ENCODE measurements around the gene FLT3LG.

FLT3LG gene

GRCh38 chr19:49518033-49518432 lies 44.0 kb downstream of the FLT3LG start:
- Histone ChIP-seq H2AFZ (ENCODE audit: low read depth, low read length) (no peak overlapping the region), H3K9ac (ENCODE audit: low read length) (no peak overlapping the region), H3K4me2 (ENCODE audit: low read length) (no peak overlapping the region), H3K9me3 (ENCODE audit: insufficient read depth, low read length) (no peaks in the 10 kb centered on the region), H3K27me3 (ENCODE audit: low read depth, low read length) (no peaks in the 10 kb centered on the region), H3K27ac (ENCODE audit: low read length) (no peak overlapping the region), H3K4me1 (ENCODE audit: low read length) (peaks cover 4% of the 10 kb centered on the region; the same call in 1 of the 2 replicates), H3K36me3 (replicated peaks; ENCODE audit: low read depth, low read length) (no peaks in the 10 kb centered on the region), H3K79me2 (ENCODE audit: low read length) (no peaks in the 10 kb centered on the region), H4K20me1 (ENCODE audit: insufficient read depth, low read length) (no peaks in the 10 kb centered on the region), H3K4me3 (ENCODE audit: low read length) (no peak overlapping the region)
- TF ChIP-seq, protein P1, sequence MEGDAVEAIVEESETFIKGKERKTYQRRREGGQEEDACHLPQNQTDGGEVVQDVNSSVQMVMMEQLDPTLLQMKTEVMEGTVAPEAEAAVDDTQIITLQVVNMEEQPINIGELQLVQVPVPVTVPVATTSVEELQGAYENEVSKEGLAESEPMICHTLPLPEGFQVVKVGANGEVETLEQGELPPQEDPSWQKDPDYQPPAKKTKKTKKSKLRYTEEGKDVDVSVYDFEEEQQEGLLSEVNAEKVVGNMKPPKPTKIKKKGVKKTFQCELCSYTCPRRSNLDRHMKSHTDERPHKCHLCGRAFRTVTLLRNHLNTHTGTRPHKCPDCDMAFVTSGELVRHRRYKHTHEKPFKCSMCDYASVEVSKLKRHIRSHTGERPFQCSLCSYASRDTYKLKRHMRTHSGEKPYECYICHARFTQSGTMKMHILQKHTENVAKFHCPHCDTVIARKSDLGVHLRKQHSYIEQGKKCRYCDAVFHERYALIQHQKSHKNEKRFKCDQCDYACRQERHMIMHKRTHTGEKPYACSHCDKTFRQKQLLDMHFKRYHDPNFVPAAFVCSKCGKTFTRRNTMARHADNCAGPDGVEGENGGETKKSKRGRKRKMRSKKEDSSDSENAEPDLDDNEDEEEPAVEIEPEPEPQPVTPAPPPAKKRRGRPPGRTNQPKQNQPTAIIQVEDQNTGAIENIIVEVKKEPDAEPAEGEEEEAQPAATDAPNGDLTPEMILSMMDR (IDR thresholded peaks at IDR 0.05; ENCODE audit: low read depth, low read length): no peak

DNA sequence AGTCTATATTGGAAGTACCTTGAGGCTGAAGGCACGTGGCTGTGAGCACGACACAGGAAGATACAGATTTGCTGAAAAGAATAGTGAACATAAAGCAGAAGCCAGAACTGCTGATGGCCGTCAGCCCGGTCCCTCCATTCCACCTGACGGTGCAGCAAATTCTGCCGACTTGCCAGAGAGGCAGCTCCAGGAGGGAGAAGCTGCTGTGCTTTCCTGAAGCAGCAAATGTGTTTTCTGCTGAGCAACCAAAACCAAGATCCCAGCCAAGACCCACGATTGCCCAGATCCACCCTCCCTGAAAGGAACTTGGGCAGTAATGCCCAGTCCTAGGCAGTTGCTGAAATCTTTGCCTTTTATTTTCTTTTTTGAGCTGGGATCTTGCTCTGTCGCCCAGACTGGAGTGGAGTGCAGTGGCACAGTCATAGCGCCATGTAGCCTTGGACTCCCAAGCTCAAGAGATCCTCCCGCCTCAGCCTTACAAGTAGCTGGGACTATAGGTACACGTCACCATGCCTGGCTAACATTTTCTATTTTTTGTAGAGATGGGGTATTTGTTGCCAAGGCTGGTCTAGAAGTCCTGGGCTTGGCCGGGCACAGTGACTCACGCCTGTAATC lies 46.8 kb downstream of the FLT3LG start:
- H3K27me3 ChIP-seq (ENCODE audit: low read depth, low read length): no peaks in the 10 kb centered on the region
- H3K27ac ChIP-seq (ENCODE audit: low read length): no peak overlapping the region
- TF ChIP-seq, protein P1 (IDR thresholded peaks at IDR 0.05; ENCODE audit: low read depth, low read length): no peak
- no peak for TF ChIP-seq EZH2phosphoT487 (IDR thresholded peaks at IDR 0.05; ENCODE audit: low read depth)
- no peak overlapping the region for H3K9ac ChIP-seq (ENCODE audit: low read length)
- H3K4me1 ChIP-seq (ENCODE audit: low read length): no peaks in the 10 kb centered on the region
- no peaks in the 10 kb centered on the region for H4K20me1 ChIP-seq (ENCODE audit: insufficient read depth, low read length)
- no peaks in the 10 kb centered on the region for H3K9me3 ChIP-seq (ENCODE audit: insufficient read depth, low read length)
- H2AFZ ChIP-seq (ENCODE audit: low read depth, low read length): no peak overlapping the region
- H3K36me3 ChIP-seq (replicated peaks; ENCODE audit: low read depth, low read length): no peaks in the 10 kb centered on the region
- H3K79me2 ChIP-seq (ENCODE audit: low read length): no peaks in the 10 kb centered on the region
- no peak overlapping the region for H3K4me2 ChIP-seq (ENCODE audit: low read length)
- no peak overlapping the region for H3K4me3 ChIP-seq (ENCODE audit: low read length)

DNA sequence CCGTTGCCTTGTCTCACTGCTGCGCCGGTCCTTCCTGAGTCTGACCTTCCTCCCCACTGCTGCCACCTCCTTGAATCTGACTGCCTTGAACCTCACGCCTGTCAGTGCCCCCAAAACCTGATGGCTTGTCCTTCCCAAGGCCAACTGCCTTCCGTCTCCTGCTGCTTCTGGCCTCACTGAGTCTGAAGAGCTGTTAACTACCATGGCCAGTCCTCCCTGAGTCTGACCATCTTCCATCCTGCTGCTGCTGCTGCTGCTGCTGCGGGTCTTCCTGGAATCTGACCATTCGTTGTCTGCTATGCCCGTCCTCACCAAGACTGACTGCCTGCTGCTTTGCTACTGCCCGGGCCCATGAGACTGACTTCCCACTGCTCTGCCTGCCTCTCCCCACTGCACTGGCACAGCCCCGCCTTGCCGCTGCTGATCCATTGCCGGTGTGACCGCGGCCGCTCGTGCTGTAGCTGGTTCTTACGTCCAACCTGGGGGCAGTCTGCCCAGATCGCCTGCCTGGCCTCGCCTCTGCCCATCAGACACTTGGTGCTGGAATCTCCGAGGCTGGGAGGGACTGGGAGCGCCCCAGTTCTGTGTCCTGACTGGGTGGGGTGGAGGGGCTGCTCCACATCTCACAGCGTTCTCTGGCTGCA lies 50.9 kb downstream of the FLT3LG start:
- Histone ChIP-seq H3K9me3 (ENCODE audit: insufficient read depth, low read length) (no peaks in the 10 kb centered on the region), H3K36me3 (replicated peaks; ENCODE audit: low read depth, low read length) (no peaks in the 10 kb centered on the region)

DNA sequence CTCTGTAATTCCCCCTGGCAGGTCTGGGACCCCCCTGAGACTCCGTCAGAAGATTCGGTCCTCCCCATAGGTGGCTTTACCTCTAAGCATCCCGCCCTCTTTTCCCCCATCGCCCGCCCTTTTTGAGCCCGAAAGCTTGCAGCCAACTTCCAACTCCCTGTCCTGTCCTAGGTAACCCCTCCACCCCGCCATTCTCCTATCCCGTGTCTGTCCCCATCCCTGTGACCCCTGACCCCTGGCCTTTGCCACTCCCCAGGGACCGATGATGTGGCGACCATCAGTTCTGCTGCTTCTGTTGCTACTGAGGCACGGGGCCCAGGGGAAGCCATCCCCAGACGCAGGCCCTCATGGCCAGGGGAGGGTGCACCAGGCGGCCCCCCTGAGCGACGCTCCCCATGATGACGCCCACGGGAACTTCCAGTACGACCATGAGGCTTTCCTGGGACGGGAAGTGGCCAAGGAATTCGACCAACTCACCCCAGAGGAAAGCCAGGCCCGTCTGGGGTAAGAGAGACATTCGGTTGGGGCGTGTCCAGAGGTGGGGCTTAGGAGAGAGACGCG lies 54.3 kb downstream of the FLT3LG start:
- H3K9me3 ChIP-seq (ENCODE audit: insufficient read depth, low read length): no peaks in the 10 kb centered on the region
- H3K79me2 ChIP-seq (ENCODE audit: low read length): no peaks in the 10 kb centered on the region
- no peak overlapping the region for H3K27ac ChIP-seq (ENCODE audit: low read length)
- H3K4me3 ChIP-seq (ENCODE audit: low read length): no peak overlapping the region
- H3K4me2 ChIP-seq (ENCODE audit: low read length): no peak overlapping the region
- H3K9ac ChIP-seq (ENCODE audit: low read length): no peak overlapping the region
- no peaks in the 10 kb centered on the region for H4K20me1 ChIP-seq (ENCODE audit: insufficient read depth, low read length)
- TF ChIP-seq, protein P1 (IDR thresholded peaks at IDR 0.05; ENCODE audit: low read depth, low read length): no peak
- no peak for TF ChIP-seq EZH2phosphoT487 (IDR thresholded peaks at IDR 0.05; ENCODE audit: low read depth)
- no peaks in the 10 kb centered on the region for H3K27me3 ChIP-seq (ENCODE audit: low read depth, low read length)
- no peak overlapping the region for H2AFZ ChIP-seq (ENCODE audit: low read depth, low read length)
- peaks cover 4% of the 10 kb centered on the region for H3K4me1 ChIP-seq (ENCODE audit: low read length)
- H3K36me3 ChIP-seq (replicated peaks; ENCODE audit: low read depth, low read length): no peaks in the 10 kb centered on the region

More for the DNA sequence above, 50.9 kb downstream of the FLT3LG start:
- TF ChIP-seq EZH2phosphoT487 (IDR thresholded peaks at IDR 0.05; ENCODE audit: low read depth): no peak
- TF ChIP-seq, protein P1 (IDR thresholded peaks at IDR 0.05; ENCODE audit: low read depth, low read length): no peak
- H3K4me1 ChIP-seq (ENCODE audit: low read length): no peaks in the 10 kb centered on the region
- H3K4me3 ChIP-seq (ENCODE audit: low read length): no peak overlapping the region
- H3K4me2 ChIP-seq (ENCODE audit: low read length): no peak overlapping the region
- H4K20me1 ChIP-seq (ENCODE audit: insufficient read depth, low read length): no peaks in the 10 kb centered on the region
- H3K27ac ChIP-seq (ENCODE audit: low read length): no peak overlapping the region
- no peaks in the 10 kb centered on the region for H3K27me3 ChIP-seq (ENCODE audit: low read depth, low read length)
- H3K9ac ChIP-seq (ENCODE audit: low read length): no peak overlapping the region
- H2AFZ ChIP-seq (ENCODE audit: low read depth, low read length): no peak overlapping the region
- no peaks in the 10 kb centered on the region for H3K79me2 ChIP-seq (ENCODE audit: low read length)

Measured in OCI-LY3 (cell line).